K562 (cell line): ENCODE measurements around the gene EIPR1. TPM values are rescaled to one million over a fixed set of nuclear protein-coding genes. Genes with fewer than 3 reads are reported as not detected.

Experiments used
- ATAC-seq: fragments of 200-7000 bp; cut with Tn5 transposase; 3 replicates; pipeline ENCODE4 v1.9.1; 2020; ENCODE audit warnings: moderate library complexity
- BruUV-seq: library from RNA; stranded (reverse); fragments of 400-500 nt; replicated peaks from 2 replicates; lab custom pipeline; 2021; lab: Mats Ljungman, UMichigan
- CTCF ChIA-PET: fragments of 300-600 bp; formaldehyde crosslinking; extraction: SDS; loops from one replicate; lab custom pipeline; 2021; ENCODE audit warnings: low intra/inter-chr PET ratio; lab: Yijun Ruan, JAX
- POLR2A ChIA-PET: fragments of 300-600, 350-650 bp; sonication (Branson Sonifier 250); formaldehyde crosslinking; extraction: SDS; loops from one replicate; lab custom pipeline; 2021; ENCODE audit warnings: antibody characterized with exemption, inconsistent platforms; lab: Yijun Ruan, JAX
- DNase-seq, 4 experiments: peaks; one replicate each; pipeline versions ENCODE4 v3.0.0 to v3.0.0-alpha.2; 2011 to 2018; ENCODE audit warnings: low spot score in 3 of 4, mixed read lengths in 3 of 4; ENCODE audit errors: extremely low read depth in 1 of 4
- FAIRE-seq: peaks from 2 replicates; lab custom pipeline; 2011; peaks lifted over from hg19 to GRCh38; lab: Jason Lieb, UNC
- H2AFZ ChIP-seq: 2 replicates; pipeline ENCODE4 v1.6.0; 2011; ENCODE audit warnings: low read depth, low read length, control low read depth, inconsistent platforms
- H3K27ac ChIP-seq: fragments of 200-600 bp; 3 replicates; pipeline ENCODE4 v1.8.0; 2011; ENCODE audit warnings: low read depth, mild to moderate bottlenecking, control low read depth, inconsistent platforms, low read length, moderate library complexity, mixed read lengths; ENCODE audit errors: extremely low read depth
- H3K27me3 ChIP-seq, 2 experiments: fragments of 300-600 bp in 1 of 2; 2 replicates in 1 of 2; 3 replicates in 1 of 2; pipeline versions ENCODE4 v1.6.0 to v1.8.0; 2011; ENCODE audit warnings: inconsistent platforms in 2 of 2, low read length in 2 of 2, mild to moderate bottlenecking in 1 of 2, mixed read lengths in 1 of 2, moderate library complexity in 1 of 2; ENCODE audit not compliant: control insufficient read depth in 2 of 2, insufficient read depth in 2 of 2
- H3K36me3 ChIP-seq: fragments of 300-600 bp; 3 replicates; pipeline ENCODE4 v1.8.0; 2011; ENCODE audit warnings: mild to moderate bottlenecking, low read length, inconsistent platforms; ENCODE audit not compliant: control insufficient read depth, insufficient read depth
- H3K4me1 ChIP-seq, 2 experiments: fragments of 200-600 bp in 1 of 2; replicated peaks in 1 of 2; 2 replicates in 1 of 2; 3 replicates in 1 of 2; pipeline versions ENCODE4 v1.5.1 to v1.8.0; 2011; ENCODE audit warnings: inconsistent platforms in 2 of 2, low read length in 2 of 2, mild to moderate bottlenecking in 1 of 2, mixed read lengths in 1 of 2, moderate library complexity in 1 of 2; ENCODE audit not compliant: control insufficient read depth in 2 of 2, insufficient read depth in 2 of 2
- H3K4me2 ChIP-seq: 2 replicates; pipeline ENCODE4 v1.6.1; 2011; ENCODE audit warnings: low read length, control low read depth, inconsistent platforms, mixed read lengths; ENCODE audit not compliant: insufficient read depth
- H3K4me3 ChIP-seq: fragments of 200-600 bp; sonication (generic), shearing (Covaris generic); 2 replicates; pipeline ENCODE4 v1.5.1; 2016; ENCODE audit warnings: control low read depth, inconsistent platforms
- H3K79me2 ChIP-seq: fragments of 200-600 bp; 3 replicates; pipeline ENCODE4 v1.8.0; 2011; ENCODE audit warnings: low read length, inconsistent platforms; ENCODE audit not compliant: control insufficient read depth, insufficient read depth
- H3K9ac ChIP-seq, 2 experiments: 2 replicates each; pipeline versions ENCODE4 v1.6.0 to v1.6.1; 2011; ENCODE audit warnings: low read depth in 2 of 2, low read length in 2 of 2, control low read depth in 1 of 2, inconsistent platforms in 1 of 2, mild to moderate bottlenecking in 1 of 2, mixed read lengths in 1 of 2; ENCODE audit not compliant: insufficient read depth in 1 of 2
- H3K9me1 ChIP-seq: one replicate; pipeline ENCODE4 v1.6.0; 2011; ENCODE audit warnings: inconsistent platforms, mild to moderate bottlenecking, low read length, moderate library complexity; ENCODE audit not compliant: control insufficient read depth, insufficient read depth
- H3K9me3 ChIP-seq: replicated peaks from 2 replicates; pipeline ENCODE4 v1.5.1; 2011; ENCODE audit warnings: low read depth, low read length, inconsistent platforms; ENCODE audit not compliant: control insufficient read depth, insufficient read depth
- H4K20me1 ChIP-seq: replicated peaks from 2 replicates; pipeline ENCODE4 v1.6.1; 2011; ENCODE audit warnings: low read length, inconsistent platforms, mixed read lengths; ENCODE audit not compliant: control insufficient read depth, insufficient read depth
- ATF2 ChIP-seq: sonication (generic); formaldehyde crosslinking; IDR thresholded peaks from 2 replicates; pipeline ENCODE4 v1.8.1; 2022; ENCODE audit warnings: missing genetic modification reagents
- CHCHD3 ChIP-seq: fragments of 250-450 bp; sonication (Bioruptor Pico); IDR thresholded peaks from 2 replicates; pipeline ENCODE4 v2.1.2; 2022; ENCODE audit warnings: mild to moderate bottlenecking
- CREB3 ChIP-seq: fragments of 450-650 bp; conservative IDR thresholded peaks from 2 replicates; pipeline ENCODE4 v1.6.1; 2016; ENCODE audit warnings: missing genetic modification characterization, low read depth, mild to moderate bottlenecking, missing compliant biosample characterization, moderate library complexity
- CUX1 ChIP-seq: fragments of 200-800 bp; sonication (Bioruptor generic); IDR thresholded peaks from 2 replicates; pipeline ENCODE4 v1.6.1; 2016; ENCODE audit warnings: missing genetic modification characterization, missing compliant biosample characterization
- HOMEZ ChIP-seq: fragments of 250-450 bp; sonication (Bioruptor Pico); IDR thresholded peaks from 2 replicates; pipeline ENCODE4 v1.4.0; 2020; ENCODE audit warnings: mild to moderate bottlenecking, moderate library complexity
- MAFG ChIP-seq: fragments of 450-650 bp; conservative IDR thresholded peaks from 2 replicates; pipeline ENCODE4 v1.6.1; 2016; ENCODE audit warnings: missing genetic modification characterization, missing compliant biosample characterization
- MYC ChIP-seq, 2 experiments: fragments of 250-450 bp in 1 of 2; sonication (Bioruptor Pico) in 1 of 2; IDR thresholded peaks; 2 replicates each; pipeline versions ENCODE4 v1.5.1 to v1.6.1; 2012 to 2021; ENCODE audit warnings: low read depth in 2 of 2, borderline replicate concordance in 1 of 2, improper control_type of control experiment in 1 of 2, low read length in 1 of 2, mild to moderate bottlenecking in 1 of 2, moderate library complexity in 1 of 2
- SAP30 ChIP-seq: fragments of 200-600 bp; sonication (generic); IDR thresholded peaks from 2 replicates; pipeline ENCODE4 v1.6.1; 2012; ENCODE audit warnings: borderline replicate concordance, low read depth, mild to moderate bottlenecking, moderate library complexity, low read length, control low read depth, inconsistent platforms; ENCODE audit not compliant: insufficient read depth, poor library complexity, severe bottlenecking
- SPI1 ChIP-seq: IDR thresholded peaks from 2 replicates; pipeline ENCODE4 v1.6.1; 2011; ENCODE audit warnings: low read depth, low read length, control low read depth, borderline replicate concordance
- TOE1 ChIP-seq, 2 experiments: fragments of 450-650 bp in 1 of 2; sonication (generic) in 1 of 2; formaldehyde crosslinking in 1 of 2; IDR thresholded peaks; 2 replicates each; pipeline versions ENCODE4 v1.7.1 to v1.8.0; 2016 to 2022; ENCODE audit warnings: borderline replicate concordance in 2 of 2, mild to moderate bottlenecking in 2 of 2, antibody characterized with exemption in 1 of 2, inconsistent platforms in 1 of 2, low read depth in 1 of 2, missing genetic modification reagents in 1 of 2, moderate library complexity in 1 of 2
- ZNF431 ChIP-seq: sonication (generic); formaldehyde crosslinking; IDR thresholded peaks from 2 replicates; pipeline ENCODE4 v1.8.0; 2022; ENCODE audit warnings: mild to moderate bottlenecking, missing genetic modification reagents
- WGBS: fragments of 100-300 bp; shearing (Covaris generic); methylation state at CpG from one replicate; pipeline ENCODE4 v1.1.6; 2016; ENCODE audit warnings: low coverage, mixed read lengths; ENCODE audit not compliant: insufficient coverage; ENCODE audit errors: missing lambda C conversion rate; 5-methylcytosine and 5-hydroxymethylcytosine counted together
- in situ Hi-C: fragments of 300-500 bp; cut with MboI; formaldehyde crosslinking; loops from 4 replicates; pipeline ENCODE4 v1.15.0; 2018; ENCODE audit warnings: inconsistent platforms, mixed read lengths
- intact Hi-C: fragments of 100-400 bp; cut with micrococcal nuclease; formaldehyde crosslinking; loops from 2 replicates; pipeline ENCODE4 v1.14.2; 2022
- polyA plus RNA-seq, 8 experiments: library from polyadenylated mRNA; depleted of rRNA in 4 of 8; stranded (reverse) in 5 of 8; unstranded in 3 of 8; fragments of >200 nt; fragmentation: Nextera tagmentation in 2 of 8; fragmentation: Illumina TruSeq in 1 of 8; extraction: Ambion mirVana in 2 of 8; extraction: Trizol in 1 of 8; gene quantifications; 2 replicates each; pipeline versions ENCODE4 v1.2.1 to v1.2.3, GENCODE V29; 2011 to 2014; ENCODE audit warnings: inconsistent platforms in 1 of 8, missing spikeins in 1 of 8
- total RNA-seq, 7 experiments: library from RNA; depleted of rRNA in 6 of 7; stranded (reverse); fragments of >200 nt in 6 of 7; fragmentation: Illumina TruSeq in 2 of 7; extraction: Trizol in 2 of 7; gene quantifications; 2 replicates each; pipeline versions ENCODE4 v1.2.1 to v1.2.3, GENCODE V29; 2011 to 2021; ENCODE audit warnings: low replicate concordance in 1 of 7

EIPR1 gene
- total and polyA plus RNA-seq, 9 of the 15 experiments (the other 6 are each of a cell fraction or from before 2014, with no cell fraction given), result 19.9 to 54.4 (median 35.9) TPM

- no peaks in the 10 kb centered on the region for H3K27me3 ChIP-seq
- H3K9me1 ChIP-seq, result peaks cover 3% of the 10 kb centered on the region
- DNase-seq (no peak), FAIRE-seq (no peak), ATAC-seq (no peak)
- peaks cover 4% of the 10 kb centered on the region; the same call in 2 of the 3 replicates for H3K36me3 ChIP-seq
- H3K4me1 ChIP-seq, result peaks cover 0 to 7% of the 10 kb centered on the region in 2 experiments; a peak in 2 of 5 replicates
- WGBS, result 97% methylated on average over 4 of the region's 5 CpGs
- intact Hi-C loops, result no loop called here
- ChIA-PET CTCF (no interaction called here), POLR2A (no interaction called here)
- no peaks in the 10 kb centered on the region for H3K9me3 ChIP-seq
- no peak overlapping the region for H2AFZ ChIP-seq
- in situ Hi-C loops, result no loop called here
- BruUV-seq, result no TSS peak
- H3K4me2 ChIP-seq, result no peak overlapping the region
- no peaks in the 10 kb centered on the region for H4K20me1 ChIP-seq
- H3K9ac ChIP-seq, result no peak overlapping the region
- H3K4me3 ChIP-seq, result no peak overlapping the region
- H3K79me2 ChIP-seq, result no peaks in the 10 kb centered on the region
- no peak overlapping the region for H3K27ac ChIP-seq
- TF ChIP-seq HOMEZ (no peak), ZNF431 (CRISPR knock-in tag) (no peak), TOE1 (IDR thresholded peaks at IDR 0.05; ENCODE audit: borderline replicate concordance) (no peak), TOE1 (CRISPR knock-in tag; IDR thresholded peaks at IDR 0.05; ENCODE audit: borderline replicate concordance, low read depth) (no peak), MAFG (no peak), CREB3 (no peak), SAP30 (no peak), CHCHD3 (CRISPR knock-in tag) (no peak), CUX1 (CRISPR knock-in tag) (no peak), ATF2 (CRISPR knock-in tag) (no peak), MYC (IDR thresholded peaks at IDR 0.05; ENCODE audit: low read depth, low read length) (no peak), MYC (CRISPR knock-in tag; IDR thresholded peaks at IDR 0.05; ENCODE audit: borderline replicate concordance, low read depth) (no peak), SPI1 (no peak)
Measured at GRCh38 chr2:3208179-3208578, 169.4 kb downstream of the EIPR1 start.
